ENCODE data around the gene GPATCH3. TPM values are rescaled to one million over a fixed set of nuclear protein-coding genes. Genes with fewer than 3 reads are reported as not detected.
"Not testable (repeated sequence)": the region's sequence is repeated elsewhere in the genome, so short reads cannot be mapped to it uniquely, and the experiment has no call there.

GPATCH3 gene
- polyA plus RNA-seq, 12 donors = 7.4 to 12.3 (median 10.1) TPM; not detected in 1

GRCh38 chr1:26848941-26849774 is 51.1 kb downstream of the GPATCH3 start:
- DNase-seq = no peak

- no peak for DNase-seq
These were observed 51.8 kb downstream of the GPATCH3 start for GRCh38 chr1:26848499-26848898.

- DNase-seq = not testable (repeated sequence)
These were observed 52.4 kb downstream of the GPATCH3 start for GRCh38 chr1:26847826-26848225.

- DNase-seq = no peak
These were observed 55.7 kb downstream of the GPATCH3 start for GRCh38 chr1:26844424-26845196.

Other genes starting within 250 kb of the GPATCH3 start
- 100 to 1,000 TPM in 1 of 12 donors, 10 to 100 TPM in 10, not detected in 1; 38.3 to 154 (median 45.2) TPM for gene ARID1A, start 204.5 kb downstream of the GPATCH3 start, polyA plus RNA-seq (ENCODE audit: insufficient read length in 12 of 12)
- gene PIGV, start 112.5 kb downstream of the GPATCH3 start, polyA plus RNA-seq (ENCODE audit: insufficient read length in 12 of 12) = 10 to 100 TPM in 2 of 12 donors, 1 to 10 TPM in 9, not detected in 1; 6.5 to 27.1 (median 7.9) TPM
- gene ZDHHC18, start 73.8 kb downstream of the GPATCH3 start, polyA plus RNA-seq (ENCODE audit: insufficient read length in 12 of 12) = 10 to 100 TPM in 11 of 12 donors, not detected in 1; 14.5 to 32.9 (median 18.0) TPM
- gene SFN, start 37.3 kb downstream of the GPATCH3 start, polyA plus RNA-seq (ENCODE audit: insufficient read length in 12 of 12) = 100 to 1,000 TPM in 1 of 12 donors, 10 to 100 TPM in 2, under 1 TPM in 5, not detected in 4; 0.15 to 110 (median 0.56) TPM
- 10 to 100 TPM in 10 of 12 donors, 1 to 10 TPM in 1, not detected in 1; 6.9 to 29.4 (median 19.3) TPM for gene GPN2, start 10.2 kb downstream of the GPATCH3 start, polyA plus RNA-seq (ENCODE audit: insufficient read length in 12 of 12)
- not detected for gene NR0B2, start 13.5 kb upstream of the GPATCH3 start, polyA plus RNA-seq (ENCODE audit: insufficient read length in 12 of 12)
- 10 to 100 TPM in 11 of 12 donors, not detected in 1; 42.2 to 61.8 (median 53.1) TPM for gene NUDC, start 21.3 kb upstream of the GPATCH3 start, polyA plus RNA-seq (ENCODE audit: insufficient read length in 12 of 12)
- 1 to 10 TPM in 2 of 12 donors, under 1 TPM in 3, not detected in 7; 0.09 to 5.0 (median 0.70) TPM for gene KDF1, start 60.0 kb upstream of the GPATCH3 start, polyA plus RNA-seq (ENCODE audit: insufficient read length in 12 of 12)
- 1 to 10 TPM in 8 of 12 donors, under 1 TPM in 2, not detected in 2; 0.62 to 5.3 (median 1.6) TPM for gene TRNP1, start 93.2 kb upstream of the GPATCH3 start, polyA plus RNA-seq (ENCODE audit: insufficient read length in 12 of 12)
- gene TENT5B, start 112.4 kb upstream of the GPATCH3 start, polyA plus RNA-seq (ENCODE audit: insufficient read length in 12 of 12) = 1 to 10 TPM in 2 of 12 donors, under 1 TPM in 8, not detected in 2; 0.19 to 2.5 (median 0.40) TPM

Data from muscle of arm (tissue), 12 donors.